IPS DF 4.7 (cell line): ENCODE data around the gene MVD.

ENCODE experiments used
- DNase-seq: peaks from one replicate; pipeline ENCODE4 v3.0.0-alpha.2; 2013; ENCODE audit warnings: low spot score; ENCODE audit errors: extremely low read depth

The MVD gene

GRCh38 chr16:88662843-88663606 is at the start of gene MVD:
Gene MVD, minus strand, starts transcription at chr16:88663091. Its CDS starts 11 bp downstream, at chr16:88663080.
- DNase-seq: peak; percentile 96

- DNase-seq: no peak
Observed at GRCh38 chr16:88712362-88712979, 49.6 kb upstream of the MVD start.

- DNase-seq: no peak
Observed at GRCh38 chr16:88711750-88712340, 49.0 kb upstream of the MVD start.

DNA sequence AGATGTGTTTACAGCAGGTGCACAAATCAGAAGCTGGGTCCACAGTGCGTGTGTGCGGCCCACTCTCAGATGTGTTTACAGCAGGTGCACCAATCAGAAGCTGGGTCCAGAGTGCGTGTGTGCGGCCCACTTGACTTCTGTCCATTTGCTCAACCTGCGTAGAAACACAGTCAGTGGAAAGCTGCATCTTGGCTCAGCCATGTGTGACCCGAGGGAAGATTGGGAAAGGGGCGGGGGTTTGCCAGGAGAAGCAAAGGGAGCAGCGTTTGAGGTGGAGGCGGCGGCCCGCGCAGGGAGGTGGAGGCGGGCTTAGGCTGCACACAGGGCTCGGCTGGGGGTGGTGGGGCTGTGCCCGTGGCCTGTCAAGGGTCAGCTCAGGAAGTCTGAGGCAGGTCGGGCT is 47.7 kb upstream of the MVD start:
- DNase-seq: no peak

DNA sequence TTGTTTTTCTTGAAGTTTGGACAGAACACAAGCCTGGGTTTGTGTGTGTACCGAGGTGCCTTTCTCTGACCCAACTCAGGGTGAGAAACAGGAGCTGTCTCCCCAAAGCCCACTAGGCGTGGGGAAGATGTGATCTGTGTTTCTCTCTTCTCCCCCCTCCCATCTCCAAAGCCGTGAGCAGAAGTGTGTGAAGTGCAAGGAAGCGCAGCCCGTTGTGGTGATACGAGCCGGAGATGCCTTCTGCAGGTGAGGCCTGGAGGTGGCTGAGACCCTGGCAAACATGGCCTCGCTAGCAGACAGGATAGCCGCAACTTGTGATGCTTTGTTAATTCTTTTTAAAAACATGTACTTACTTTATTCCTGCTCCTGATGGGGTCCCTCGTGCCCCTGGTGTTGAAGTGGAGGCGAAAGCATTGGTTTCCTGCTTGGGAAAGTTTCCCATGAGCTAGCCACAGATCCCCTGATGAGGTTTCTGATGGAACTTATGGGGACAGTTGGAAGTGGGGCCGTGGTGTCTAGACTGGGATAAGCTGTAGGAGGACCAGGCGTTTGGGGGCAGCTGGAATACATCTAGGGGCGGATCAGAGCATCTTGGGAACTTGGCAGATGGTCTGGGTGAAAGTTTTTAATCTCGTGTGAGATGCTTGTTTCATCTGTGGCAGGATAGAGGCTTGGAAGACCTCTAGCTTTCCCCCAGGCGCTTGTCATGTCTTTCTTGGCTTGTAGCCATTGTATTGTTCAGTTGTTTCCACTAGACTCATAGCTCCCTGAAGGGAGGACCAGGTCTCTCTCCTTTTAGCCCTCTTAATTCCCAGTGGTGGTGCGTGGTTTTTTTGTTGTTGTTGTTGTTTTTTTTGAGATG is 44.3 kb upstream of the MVD start:
- DNase-seq: no peak

DNA sequence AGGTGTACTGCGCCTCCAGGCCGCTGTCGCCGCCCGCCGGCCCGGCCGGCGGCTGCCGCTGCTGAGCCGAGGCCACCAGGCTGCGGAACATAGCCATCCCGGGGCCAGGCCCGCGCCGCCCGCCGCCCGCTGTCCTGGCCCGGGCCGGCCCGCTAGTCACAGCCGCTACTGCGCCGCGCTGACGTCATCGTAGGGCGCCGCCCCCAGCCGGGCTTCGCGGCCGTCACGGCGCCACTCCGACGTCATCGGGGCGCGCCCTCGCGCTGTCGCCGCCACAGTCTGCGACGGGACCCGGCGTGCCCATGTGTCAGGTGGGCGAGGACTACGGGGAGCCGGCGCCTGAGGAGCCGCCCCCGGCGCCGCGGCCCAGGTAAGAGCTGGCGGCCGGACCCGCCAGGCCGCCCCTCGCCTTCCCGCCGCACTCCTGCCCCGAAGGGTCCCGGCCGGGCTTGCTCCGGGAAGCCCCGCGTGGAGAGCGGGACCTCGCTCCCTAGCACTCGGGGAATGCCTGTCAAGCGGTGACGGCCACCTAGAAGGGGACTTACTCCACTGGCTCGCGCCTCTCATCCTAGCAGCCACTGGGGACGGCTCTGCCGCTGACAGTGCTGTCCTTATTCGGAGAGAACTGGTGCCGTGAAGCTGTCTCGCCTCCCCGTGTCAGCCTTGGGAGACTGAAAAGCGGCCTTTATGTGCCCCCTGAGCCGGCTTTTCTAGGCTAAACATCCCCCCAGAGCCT is 43.5 kb upstream of the MVD start, which contains the start of the genes CTU2 and RNF166:
Gene CTU2, plus strand, starts transcription at position 275 of the 736 bp plus-strand sequence. Its CDS starts 28 bp downstream, at position 303.
Gene RNF166, minus strand, starts transcription at position 180 of the 736 bp plus-strand sequence. Its CDS starts 83 bp downstream, at position 97.
- DNase-seq: no peak

GRCh38 chr16:88705801-88706228 is 42.9 kb upstream of the MVD start:
- DNase-seq: no peak

GRCh38 chr16:88705076-88705684 is 42.3 kb upstream of the MVD start:
- no peak for DNase-seq

GRCh38 chr16:88703486-88704309 is 40.8 kb upstream of the MVD start:
- DNase-seq: no peak

GRCh38 chr16:88702371-88703210 is 39.7 kb upstream of the MVD start:
- DNase-seq: no peak

- no peak for DNase-seq
Observed at GRCh38 chr16:88701581-88702370, 38.9 kb upstream of the MVD start.

DNA sequence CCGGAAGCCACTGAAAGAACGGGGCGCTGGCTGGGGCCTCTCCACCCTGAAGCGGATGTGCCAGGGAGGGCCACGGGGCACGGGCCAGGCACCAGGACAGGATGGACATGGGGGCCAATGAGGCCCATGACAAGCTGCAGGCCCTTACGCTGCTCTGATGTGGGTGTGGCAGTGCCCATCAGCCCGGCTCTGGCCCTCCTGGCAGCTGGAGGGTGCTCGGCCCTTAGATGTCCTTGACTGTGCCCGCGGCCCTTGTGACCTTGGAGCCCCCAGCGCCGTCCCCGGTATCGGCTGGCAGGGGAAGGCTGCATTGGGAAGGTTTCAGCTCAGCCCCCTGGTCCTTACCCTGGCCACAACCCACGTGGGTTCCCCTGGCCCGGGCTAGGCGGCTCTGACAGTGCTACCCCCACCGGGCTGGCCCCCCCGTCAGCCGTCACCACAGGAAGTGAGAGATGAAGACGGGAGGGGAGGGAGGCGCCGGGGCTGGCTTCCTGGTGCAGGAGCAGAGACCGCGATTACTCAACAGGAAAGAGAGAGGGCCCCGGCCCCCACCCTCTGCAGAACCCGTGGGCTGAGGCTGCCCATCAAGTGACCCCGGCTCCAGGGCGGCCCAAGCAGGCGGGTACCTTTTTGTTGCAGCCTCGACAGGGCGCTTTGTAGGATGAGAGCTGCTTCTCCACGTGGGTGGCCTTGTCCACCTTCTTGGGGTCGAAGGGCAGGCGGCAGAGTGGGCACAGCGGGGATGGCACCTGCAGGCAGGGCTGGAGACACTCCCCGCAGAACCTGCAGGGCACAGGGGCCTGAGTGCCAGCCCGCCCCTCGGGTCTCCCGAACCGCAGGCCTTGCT is 38.0 kb upstream of the MVD start:
- no peak for DNase-seq

DNA sequence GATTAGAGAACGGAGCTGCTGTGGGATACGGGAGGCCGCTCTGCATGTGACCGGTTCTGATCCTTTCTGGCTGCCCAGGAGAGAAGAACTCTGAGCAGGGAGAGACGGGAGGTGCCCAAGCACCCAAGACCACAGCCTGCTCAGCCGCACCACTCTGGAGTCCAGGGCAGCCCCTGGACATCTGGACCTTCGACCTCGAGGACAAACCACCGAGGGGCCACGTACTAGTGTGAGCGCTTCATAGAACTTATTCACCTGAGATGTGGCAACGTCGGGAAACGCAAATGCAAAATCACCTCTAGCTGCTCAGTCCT is 37.4 kb upstream of the MVD start:
- no peak for DNase-seq

GRCh38 chr16:88699180-88699579 is 36.3 kb upstream of the MVD start:
- DNase-seq: no peak

- no peak for DNase-seq
Observed at GRCh38 chr16:88698646-88699045, 35.8 kb upstream of the MVD start.

- DNase-seq: no peak
Observed at GRCh38 chr16:88697831-88698615, 35.1 kb upstream of the MVD start.
